Hepatic stellate cell (primary cell): ENCODE results near the gene SLC12A4.

Experiments
- DNase-seq: peaks from one replicate; pipeline ENCODE4 v3.0.0; 2011; ENCODE audit warnings: low spot score

The SLC12A4 gene

GRCh38 chr16:67963292-67963661 is 5.2 kb downstream of the SLC12A4 start:
- DNase-seq: no peak

GRCh38 chr16:67962135-67962534 is 6.3 kb downstream of the SLC12A4 start:
- DNase-seq: no peak

DNA sequence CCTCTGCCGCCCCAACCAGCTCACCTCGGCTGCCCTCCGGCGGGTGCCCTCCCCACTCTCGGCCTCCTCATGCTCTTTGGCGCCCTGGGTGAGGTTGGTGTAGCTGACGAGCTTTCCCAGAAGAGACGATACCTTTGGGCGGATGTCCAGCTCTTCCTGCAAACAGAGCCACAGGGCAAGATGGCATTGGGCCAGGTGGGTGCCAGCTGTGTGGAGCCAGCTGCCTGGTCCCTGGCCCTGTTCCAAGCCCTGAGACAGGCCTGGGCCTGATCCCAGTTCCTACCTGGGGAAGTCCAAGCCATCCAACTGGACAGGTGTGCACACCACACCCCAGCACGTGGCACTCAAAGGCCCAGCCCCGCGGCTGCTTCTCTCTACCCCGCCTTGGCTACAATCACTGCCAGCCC is 6.9 kb downstream of the SLC12A4 start:
- no peak for DNase-seq

GRCh38 chr16:67959536-67960329 is 8.7 kb downstream of the SLC12A4 start:
- DNase-seq: peak; percentile 97

DNA sequence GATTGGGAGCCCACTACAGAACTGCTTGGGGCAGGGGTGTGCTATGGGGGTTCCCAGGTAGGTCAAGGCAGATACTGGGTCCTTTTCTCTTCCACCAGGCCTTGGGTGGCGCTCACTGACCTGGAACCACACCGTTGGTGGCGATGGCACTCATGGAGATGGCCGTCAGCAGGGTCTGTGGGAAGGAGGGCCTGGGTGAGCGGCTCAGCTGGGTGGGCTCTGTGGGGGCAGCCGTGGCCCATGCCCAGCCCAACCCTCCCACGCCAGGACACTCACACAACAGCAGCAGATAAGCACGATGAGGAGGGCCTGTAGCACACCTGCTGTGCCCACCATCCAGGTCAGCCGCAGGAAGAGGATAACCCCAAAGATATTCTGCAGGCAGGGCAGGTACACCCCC is 10.8 kb downstream of the SLC12A4 start:
- no peak for DNase-seq

GRCh38 chr16:67954421-67955196 is 13.8 kb downstream of the SLC12A4 start:
- DNase-seq: no peak

- no peak for DNase-seq
Measured at GRCh38 chr16:67953641-67954375, 14.6 kb downstream of the SLC12A4 start.

GRCh38 chr16:67951485-67951884 is 17.0 kb downstream of the SLC12A4 start:
- no peak for DNase-seq

DNA sequence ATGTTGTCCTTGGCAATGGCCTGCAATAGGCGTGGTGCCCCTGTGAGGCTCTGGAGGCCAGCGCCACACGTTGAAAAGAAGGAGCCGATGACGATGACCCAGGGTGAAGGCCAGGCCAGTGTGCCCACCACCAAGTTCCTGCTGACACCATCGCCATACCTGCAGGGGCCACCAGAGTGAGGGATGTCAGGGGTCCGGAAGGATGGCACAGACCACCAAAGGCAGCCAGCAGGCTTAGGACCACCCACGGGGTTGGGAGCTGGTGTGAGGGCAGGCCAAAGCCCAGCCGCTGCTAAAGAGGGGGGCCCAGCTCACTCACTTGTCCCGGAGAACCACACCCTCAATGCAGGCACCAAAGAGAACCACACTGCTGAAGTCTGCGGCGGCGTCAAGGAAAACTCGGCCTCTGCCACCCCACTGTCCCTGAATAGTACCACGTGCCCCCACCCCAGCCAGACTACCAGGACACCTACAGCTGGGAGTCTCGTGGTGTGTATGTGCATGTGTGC is 18.0 kb downstream of the SLC12A4 start:
- no peak for DNase-seq

DNA sequence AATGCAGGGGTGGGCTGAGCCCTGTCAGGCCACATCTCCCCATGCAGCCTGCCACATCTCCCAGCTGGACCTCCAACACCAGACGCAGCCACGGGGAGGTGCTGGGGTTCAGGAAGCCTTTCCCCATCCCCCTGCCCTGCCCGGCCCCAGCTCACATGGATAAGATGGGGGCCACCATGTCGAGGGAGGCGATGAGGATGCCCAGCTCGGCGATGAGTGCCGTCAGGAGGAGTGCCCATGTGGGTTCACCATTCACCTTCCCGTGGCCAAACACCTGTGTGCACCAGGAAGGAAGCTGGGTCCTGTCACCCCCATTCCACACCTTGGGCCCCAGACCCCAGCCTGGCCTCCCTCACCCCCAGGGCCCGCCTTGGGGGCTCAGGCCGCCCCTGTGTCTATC is 18.8 kb downstream of the SLC12A4 start:
- DNase-seq: no peak

GRCh38 chr16:67948015-67948414 is 20.4 kb downstream of the SLC12A4 start:
- DNase-seq: no peak

- no peak for DNase-seq
Measured at GRCh38 chr16:67946966-67947558, 21.4 kb downstream of the SLC12A4 start.

GRCh38 chr16:67946128-67946569 is 22.3 kb downstream of the SLC12A4 start:
- DNase-seq: no peak

- no peak for DNase-seq
Measured at GRCh38 chr16:67945392-67945933, 23.0 kb downstream of the SLC12A4 start.

GRCh38 chr16:67944690-67945391 is 23.6 kb downstream of the SLC12A4 start:
- DNase-seq: no peak

DNA sequence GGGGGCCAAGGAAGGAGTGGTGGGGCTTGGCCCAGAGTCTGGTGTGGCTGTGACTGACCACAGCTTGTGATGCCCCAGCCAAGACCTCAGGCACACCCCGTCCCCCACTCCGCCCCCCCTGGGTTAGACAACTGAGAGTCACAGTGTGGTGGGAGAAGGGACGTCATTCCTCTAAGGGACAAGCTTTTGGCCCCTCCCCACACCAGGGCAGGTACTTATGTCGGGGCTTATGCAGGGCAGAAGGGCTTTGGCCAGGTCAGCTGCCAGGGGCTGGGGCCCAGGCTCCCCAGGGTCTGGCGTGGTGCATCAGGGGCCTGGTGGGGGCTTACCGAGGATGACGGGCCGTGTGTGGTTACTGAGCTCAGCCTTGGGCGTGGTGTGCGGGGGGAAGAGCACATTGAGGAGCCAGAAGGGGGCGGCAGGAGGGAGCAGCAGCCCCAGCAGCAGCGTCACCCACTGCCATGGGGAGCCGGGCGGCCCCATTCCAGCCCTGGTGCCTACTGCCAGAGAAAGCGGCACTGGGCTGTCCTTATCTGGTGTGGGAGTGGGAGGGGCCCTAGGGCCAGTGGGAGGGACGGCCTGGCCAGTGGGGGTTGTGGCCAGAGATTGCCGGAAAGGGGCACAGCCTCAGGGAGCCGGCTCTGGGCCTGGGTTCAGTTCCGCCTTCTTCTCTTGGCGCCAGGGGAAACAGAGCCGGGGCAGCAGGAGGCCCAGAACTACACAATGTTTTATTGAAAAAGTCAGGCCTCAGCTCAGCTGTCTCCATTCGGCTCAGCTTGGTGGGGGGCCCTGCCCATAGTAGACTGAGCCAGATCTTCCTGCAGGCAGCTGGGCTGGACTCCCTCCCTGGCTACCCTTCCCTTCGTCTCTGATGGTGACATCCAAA is 24.6 kb downstream of the SLC12A4 start, which contains the start of gene LCAT:
TSS of gene LCAT (minus strand) at position 502 of the 886 bp plus-strand sequence. CDS start at position 483, 19 bp downstream.
- DNase-seq: no peak

DNA sequence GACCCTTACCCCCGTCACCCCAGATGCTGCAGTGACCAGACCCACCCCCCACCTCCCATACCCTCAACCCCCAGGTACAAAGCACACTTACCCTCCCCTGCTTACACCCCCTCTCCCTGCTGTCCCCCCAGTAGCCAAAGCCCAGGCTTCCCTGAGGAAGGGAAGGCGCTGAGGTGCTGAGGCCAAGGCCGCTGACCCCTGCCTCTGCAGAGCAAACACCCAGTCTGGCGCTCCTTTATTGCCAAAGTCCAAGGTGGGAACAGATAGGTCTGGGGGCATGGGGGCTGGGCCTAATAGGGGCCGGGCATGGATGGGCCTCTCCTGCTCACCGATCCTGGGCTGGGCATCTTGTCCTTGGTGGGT is 25.2 kb downstream of the SLC12A4 start:
- DNase-seq: no peak

DNA sequence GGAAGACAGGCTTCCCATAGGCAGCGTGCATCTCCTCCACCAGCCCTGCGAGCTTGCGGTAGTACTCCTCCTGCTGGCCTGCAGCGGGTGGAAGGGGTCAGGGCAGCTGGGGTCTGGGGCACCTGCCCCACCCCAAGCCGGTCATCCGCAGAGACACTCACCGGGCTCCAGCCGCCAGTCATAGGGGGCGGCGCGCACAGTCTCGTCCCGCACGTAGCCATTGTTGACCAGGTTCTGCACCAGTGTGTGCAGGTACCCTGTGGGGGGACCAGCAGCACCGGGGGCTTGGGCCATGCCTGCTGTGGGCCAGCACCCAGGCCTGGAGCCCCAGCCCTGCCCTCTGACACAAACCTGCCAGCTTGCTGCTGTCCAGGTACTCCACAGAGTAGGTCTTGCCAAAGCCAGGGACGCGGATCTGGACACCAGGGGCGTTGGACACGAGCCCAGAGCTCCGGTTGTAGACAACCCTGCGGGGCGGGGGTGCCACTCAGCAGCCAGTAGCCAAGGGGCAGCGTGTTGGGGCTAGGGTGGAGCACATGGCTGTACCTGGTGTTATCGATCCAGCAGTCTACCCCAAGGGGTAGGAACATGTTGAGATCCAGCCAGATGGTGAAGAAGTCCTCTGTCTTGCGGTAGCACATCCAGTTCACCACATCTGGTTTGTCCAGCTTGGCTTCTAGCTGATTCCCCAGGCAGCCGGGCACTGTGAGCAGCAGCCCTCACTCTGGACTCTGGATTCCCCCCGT is 25.8 kb downstream of the SLC12A4 start:
- DNase-seq: no peak

- peak; percentile 66 for DNase-seq
Measured at GRCh38 chr16:67942200-67942509, 26.3 kb downstream of the SLC12A4 start.
